ENCODE measurements around the gene CXXC5. TPM values are rescaled to one million over a fixed set of nuclear protein-coding genes. Genes with fewer than 3 reads are reported as not detected.

Gene CXXC5
- total and polyA plus RNA-seq, 9 of the 15 experiments (the other 6 are each of a cell fraction or from before 2014, with no cell fraction given), result 1.9 to 123 (median 45.8) TPM

GRCh38 chr5:139611703-139612584 lies 36.2 kb upstream of the CXXC5 start:
- Histone ChIP-seq H3K9me3 (replicated peaks; ENCODE audit: control insufficient read depth, insufficient read depth, low read depth, low read length) (no peaks in the 10 kb centered on the region), H3K27ac (ENCODE audit: extremely low read depth, low read depth, low read length) (no peak overlapping the region), H3K27me3 (ENCODE audit: control insufficient read depth in 2 of 2, insufficient read depth in 2 of 2, low read length in 2 of 2) (no peaks in the 10 kb centered on the region), H2AFZ (ENCODE audit: low read depth, low read length) (no peak overlapping the region), H3K4me3 (no peak overlapping the region), H3K4me2 (ENCODE audit: insufficient read depth, low read length) (no peak overlapping the region), H3K79me2 (ENCODE audit: control insufficient read depth, insufficient read depth, low read length) (peaks cover 27% of the 10 kb centered on the region), H3K36me3 (ENCODE audit: control insufficient read depth, insufficient read depth, low read length) (peaks cover 60% of the 10 kb centered on the region), H3K9ac (ENCODE audit: insufficient read depth in 1 of 2, low read depth in 2 of 2, low read length in 2 of 2) (no peak overlapping the region), H3K9me1 (ENCODE audit: control insufficient read depth, insufficient read depth, low read length) (no peaks in the 10 kb centered on the region), H3K4me1 (replicated peaks in 1 of 2; ENCODE audit: control insufficient read depth in 2 of 2, insufficient read depth in 2 of 2, low read length in 2 of 2) (no peaks in the 10 kb centered on the region; a peak in 1 of 5 replicates), H4K20me1 (replicated peaks; ENCODE audit: control insufficient read depth, insufficient read depth, low read length) (no peaks in the 10 kb centered on the region)
- ATAC-seq (peak; percentile 56), FAIRE-seq (peak; percentile 15), DNase-seq (ENCODE audit: extremely low read depth in 1 of 4, low spot score in 3 of 4) (no peak)
- ChIA-PET POLR2A (interaction anchor here (0.5 to 1.4 kb wide), 2 partner anchors 37 to 90 kb away, joined by 3 to 4 read pairs; no protein-coding TSS in a partner anchor), CTCF (ENCODE audit: low intra/inter-chr PET ratio) (no interaction called here)
- WGBS (ENCODE audit: insufficient coverage, low coverage, missing lambda C conversion rate), result 85% methylated on average over 5 of the region's 5 CpGs
- TF ChIP-seq HMBOX1 (IDR thresholded peaks at IDR 0.05) (peak; percentile 54), HSF4 (CRISPR knock-in tag; IDR thresholded peaks at IDR 0.05; ENCODE audit: borderline replicate concordance) (no peak)
- TSS peak; percentile 16 for BruUV-seq (replicated peaks)
- intact Hi-C loops (cut with micrococcal nuclease), result no loop called here
- in situ Hi-C loops (cut with MboI), result no loop called here

- ChIA-PET POLR2A (no interaction called here), CTCF (ENCODE audit: low intra/inter-chr PET ratio) (no interaction called here)
- no TSS peak for BruUV-seq (replicated peaks)
- no peak for TF ChIP-seq ELF4 (CRISPR knock-in tag; IDR thresholded peaks at IDR 0.05)
- TF ChIP-seq HMBOX1 (IDR thresholded peaks at IDR 0.05), result no peak
- TF ChIP-seq RBM34 (IDR thresholded peaks at IDR 0.05; ENCODE audit: borderline replicate concordance, insufficient read depth, low read length), result no peak
- no peak for TF ChIP-seq AFF1 (IDR thresholded peaks at IDR 0.05; ENCODE audit: low read depth in 1 of 2, partially characterized antibody in 2 of 2)
- no peak for TF ChIP-seq ZNF583 (CRISPR knock-in tag; IDR thresholded peaks at IDR 0.05)
- TF ChIP-seq COPS2 (conservative IDR thresholded peaks at IDR 0.05), result no peak
- TF ChIP-seq SRSF1 (IDR thresholded peaks at IDR 0.05; ENCODE audit: low read depth, low read length), result no peak
These were observed 28.3 kb upstream of the CXXC5 start for GRCh38 chr5:139619861-139620260.

More at GRCh38 chr5:139619861-139620260, 28.3 kb upstream of the CXXC5 start:
- DNase-seq (ENCODE audit: extremely low read depth in 1 of 4, low spot score in 3 of 4), result no peak
- Histone ChIP-seq H2AFZ (ENCODE audit: low read depth, low read length) (no peak overlapping the region), H3K4me3 (no peak overlapping the region), H3K4me2 (ENCODE audit: insufficient read depth, low read length) (no peak overlapping the region), H3K27ac (ENCODE audit: extremely low read depth, low read depth, low read length) (no peak overlapping the region), H3K36me3 (ENCODE audit: control insufficient read depth, insufficient read depth, low read length) (peaks cover 81% of the 10 kb centered on the region), H3K9me1 (ENCODE audit: control insufficient read depth, insufficient read depth, low read length) (no peaks in the 10 kb centered on the region), H3K9ac (ENCODE audit: insufficient read depth in 1 of 2, low read depth in 2 of 2, low read length in 2 of 2) (no peak overlapping the region), H3K27me3 (ENCODE audit: control insufficient read depth in 2 of 2, insufficient read depth in 2 of 2, low read length in 2 of 2) (no peaks in the 10 kb centered on the region), H3K79me2 (ENCODE audit: control insufficient read depth, insufficient read depth, low read length) (no peaks in the 10 kb centered on the region), H4K20me1 (replicated peaks; ENCODE audit: control insufficient read depth, insufficient read depth, low read length) (no peaks in the 10 kb centered on the region), H3K9me3 (replicated peaks; ENCODE audit: control insufficient read depth, insufficient read depth, low read depth, low read length) (no peaks in the 10 kb centered on the region), H3K4me1 (replicated peaks in 1 of 2; ENCODE audit: control insufficient read depth in 2 of 2, insufficient read depth in 2 of 2, low read length in 2 of 2) (no peaks in the 10 kb centered on the region)
- no peak for ATAC-seq
- in situ Hi-C loops (cut with MboI), result no loop called here
- FAIRE-seq, result no peak
- 69% methylated on average over 5 of the region's 5 CpGs for WGBS (ENCODE audit: insufficient coverage, low coverage, missing lambda C conversion rate)
- intact Hi-C loops (cut with micrococcal nuclease), result no loop called here

Data from K562 (cell line).